Ishikawa (cell line): ENCODE data around the gene ITPR2.

Experiments used
- CEBPB ChIP-seq: IDR thresholded peaks from 2 replicates; pipeline ENCODE4 v1.6.1; 2012
- CREB1 ChIP-seq: IDR thresholded peaks from 2 replicates; pipeline ENCODE4 v1.6.1; 2012; ENCODE audit warnings: low read depth
- EGR1 ChIP-seq: IDR thresholded peaks from 2 replicates; pipeline ENCODE4 v1.6.1; 2012
- EP300 ChIP-seq: IDR thresholded peaks from 2 replicates; pipeline ENCODE4 v1.6.1; 2012; ENCODE audit warnings: borderline replicate concordance
- FOXM1 ChIP-seq: IDR thresholded peaks from 2 replicates; pipeline ENCODE4 v1.6.1; 2012; ENCODE audit warnings: low read depth, borderline replicate concordance
- MAX ChIP-seq: IDR thresholded peaks from 2 replicates; pipeline ENCODE4 v1.6.1; 2012
- NFIC ChIP-seq: IDR thresholded peaks from 2 replicates; pipeline ENCODE4 v1.6.1; 2012
- RAD21 ChIP-seq: IDR thresholded peaks from 2 replicates; pipeline ENCODE4 v1.6.1; 2012; ENCODE audit warnings: low read depth
- REST ChIP-seq: IDR thresholded peaks from 2 replicates; pipeline ENCODE4 v1.6.1; 2012; ENCODE audit warnings: low read depth, mild to moderate bottlenecking
- TAF1 ChIP-seq: IDR thresholded peaks from 2 replicates; pipeline ENCODE4 v1.6.1; 2012; ENCODE audit warnings: low read depth, mild to moderate bottlenecking
- TEAD4 ChIP-seq: IDR thresholded peaks from 2 replicates; pipeline ENCODE4 v1.6.1; 2012
- YY1 ChIP-seq: IDR thresholded peaks from 2 replicates; pipeline ENCODE4 v1.6.1; 2012; ENCODE audit warnings: low read depth
- ZBTB7A ChIP-seq: IDR thresholded peaks from 2 replicates; pipeline ENCODE4 v1.6.1; 2012; ENCODE audit warnings: low read depth

- no peak for TF ChIP-seq REST
- TF ChIP-seq EP300 = no peak
- TF ChIP-seq MAX = no peak
- TF ChIP-seq CREB1 = no peak
- no peak for TF ChIP-seq ZBTB7A
- TF ChIP-seq YY1 = no peak
- no peak for TF ChIP-seq TAF1
- no peak for TF ChIP-seq RAD21
- no peak for TF ChIP-seq TEAD4
- TF ChIP-seq FOXM1 = no peak
- TF ChIP-seq EGR1 = no peak
- TF ChIP-seq CEBPB = no peak
- TF ChIP-seq NFIC = no peak
Observed at GRCh38 chr12:26723379-26724308, 109.3 kb downstream of the ITPR2 start.
